GM18499 (cell line): ENCODE data around the gene PALM3.

ENCODE experiments used
- ATAC-seq: cut with Tn5 transposase; IDR thresholded peaks from one replicate; pipeline ENCODE4 v1.9.1; 2021; ENCODE audit warnings: moderate number of reproducible peaks; ENCODE audit not compliant: insufficient read depth, unreplicated experiment

PALM3 gene

DNA sequence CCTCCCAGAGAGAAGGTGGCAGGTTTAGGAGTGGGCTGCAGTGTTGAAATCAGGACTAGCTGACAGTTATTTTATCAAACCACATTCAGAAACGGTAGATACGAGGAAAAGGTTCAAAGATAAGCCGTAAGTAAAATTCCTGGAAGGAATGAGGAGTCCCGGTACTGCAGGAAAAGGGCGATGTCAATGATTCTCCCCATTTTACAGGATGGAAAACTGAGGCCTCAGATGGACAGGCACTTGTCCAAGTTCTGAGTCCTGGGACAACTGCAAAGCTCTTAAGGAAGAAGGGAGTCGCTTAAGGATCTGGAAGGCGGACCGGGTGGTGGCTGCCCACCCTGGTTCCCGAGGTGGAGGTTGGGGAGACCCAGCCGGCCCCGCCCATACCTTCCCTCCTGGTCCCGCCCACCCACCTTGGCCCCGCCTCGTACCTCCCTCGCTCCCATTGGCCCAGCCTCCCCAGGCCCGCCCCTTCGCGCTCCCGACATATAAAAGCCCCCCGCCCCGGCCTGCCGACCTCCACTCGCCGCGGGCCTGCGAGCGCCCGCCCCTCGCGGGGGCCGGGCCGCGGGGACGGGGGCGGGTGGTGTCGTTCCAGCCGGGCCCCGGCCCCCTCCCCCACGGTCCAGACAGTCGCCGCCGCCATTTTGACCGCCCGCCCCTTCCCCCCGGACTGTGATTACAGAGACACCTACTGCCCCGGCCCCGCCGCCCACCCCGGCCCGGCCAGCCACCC lies 56.4 kb downstream of the PALM3 start:
- ATAC-seq = no peak

DNA sequence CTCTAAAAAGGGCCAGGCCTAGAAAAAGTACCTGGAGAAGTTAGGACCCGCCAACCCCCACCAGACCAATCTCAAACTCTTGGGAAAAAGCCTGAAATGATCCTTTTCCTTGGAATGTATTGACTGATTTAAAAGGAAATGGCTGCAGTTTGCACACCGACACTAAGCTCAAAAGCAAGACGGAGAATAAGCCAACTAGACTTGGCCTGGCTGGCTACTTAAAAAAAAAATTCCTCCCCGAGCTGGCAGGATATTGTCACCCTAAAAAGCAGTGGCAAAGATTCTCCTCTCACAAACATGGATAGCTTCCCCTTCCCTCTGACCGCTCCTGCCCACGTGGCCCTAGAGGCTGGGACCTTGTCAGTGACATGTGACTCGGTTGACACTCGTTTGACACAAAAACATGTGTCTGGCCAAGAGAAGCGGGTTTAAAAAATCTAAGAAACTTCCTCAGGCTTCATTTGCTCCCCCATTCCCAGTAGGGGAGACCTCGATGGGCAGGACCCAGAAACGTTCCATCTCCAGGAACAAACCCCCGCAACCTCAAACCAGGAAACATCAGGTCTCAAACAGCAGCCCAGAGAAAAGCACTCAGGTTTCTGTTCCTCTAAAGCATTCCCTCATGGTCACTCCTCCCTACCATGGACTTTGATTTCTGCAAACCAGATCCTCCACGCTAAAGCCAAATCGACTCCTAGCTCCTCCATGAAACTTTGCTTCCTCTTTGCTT lies 57.1 kb downstream of the PALM3 start:
- no peak for ATAC-seq
